IMR-90 (cell line): ENCODE results near the gene ETV7. TPM values are rescaled to one million over a fixed set of nuclear protein-coding genes. Genes with fewer than 3 reads are reported as not detected.

Experiments
- ATAC-seq: fragments of 200-7000 bp; cut with Tn5 transposase; 2 replicates; pipeline ENCODE4 v1.9.1; 2020; ENCODE audit warnings: low read depth, mild to moderate bottlenecking, moderate library complexity
- BruUV-seq: library from RNA; stranded (reverse); fragments of 400-500 nt; replicated peaks from 2 replicates; lab custom pipeline; 2021; lab: Mats Ljungman, UMichigan
- CTCF ChIA-PET: fragments of 300-600 bp; formaldehyde crosslinking; extraction: SDS; loops from one replicate; lab custom pipeline; 2021; ENCODE audit warnings: antibody characterized with exemption; lab: Yijun Ruan, JAX
- POLR2A ChIA-PET: fragments of 300-600 bp; sonication (Branson Sonifier 250); formaldehyde crosslinking; loops from one replicate; lab custom pipeline; 2022; ENCODE audit warnings: antibody characterized with exemption; ENCODE audit not compliant: unreplicated experiment; lab: Charles Lee
- DNase-seq: peaks from one replicate; pipeline ENCODE4 v3.0.0; 2013
- H2AFZ ChIP-seq: replicated peaks from 2 replicates; pipeline ENCODE3; 2013; ENCODE audit warnings: low read length, mild to moderate bottlenecking; ENCODE audit not compliant: poor library complexity
- H2AK5ac ChIP-seq: 2 replicates; pipeline ENCODE4 v1.6.1; 2013; ENCODE audit warnings: low read depth, low read length, inconsistent platforms
- H2AK9ac ChIP-seq: replicated peaks from 2 replicates; pipeline ENCODE3; 2013; ENCODE audit warnings: mild to moderate bottlenecking, low read depth, low read length, moderate library complexity; ENCODE audit not compliant: poor library complexity
- H2BK120ac ChIP-seq: 2 replicates; pipeline ENCODE4 v1.6.1; 2013; ENCODE audit warnings: low read depth, low read length, inconsistent platforms
- H2BK15ac ChIP-seq: 3 replicates; pipeline ENCODE4 v1.6.1; 2013; ENCODE audit warnings: low read depth, low read length, inconsistent platforms
- H2BK20ac ChIP-seq: 2 replicates; pipeline ENCODE4 v1.6.1; 2013; ENCODE audit warnings: low read depth, mild to moderate bottlenecking, inconsistent platforms, low read length, moderate library complexity
- H2BK5ac ChIP-seq: 2 replicates; pipeline ENCODE4 v1.6.1; 2013; ENCODE audit warnings: mild to moderate bottlenecking, low read depth, low read length, inconsistent platforms; ENCODE audit not compliant: poor library complexity, severe bottlenecking
- H3K14ac ChIP-seq: replicated peaks from 2 replicates; pipeline ENCODE4 v1.6.1; 2013; ENCODE audit warnings: low read depth, low read length, inconsistent platforms
- H3K18ac ChIP-seq: 2 replicates; pipeline ENCODE4 v1.6.1; 2013; ENCODE audit warnings: low read depth, low read length, control low read depth
- H3K23ac ChIP-seq: 2 replicates; pipeline ENCODE4 v1.6.1; 2013; ENCODE audit warnings: low read depth, low read length, inconsistent platforms
- H3K27ac ChIP-seq: 2 replicates; pipeline ENCODE4 v1.5.1; 2013; ENCODE audit warnings: mild to moderate bottlenecking, control low read depth, low read length; ENCODE audit not compliant: insufficient read depth
- H3K27me3 ChIP-seq: 2 replicates; pipeline ENCODE4 v1.6.1; 2013; ENCODE audit warnings: low read length; ENCODE audit not compliant: control insufficient read depth, insufficient read depth
- H3K36me3 ChIP-seq: 2 replicates; pipeline ENCODE4 v1.6.1; 2013; ENCODE audit warnings: low read length, mixed read lengths; ENCODE audit not compliant: control insufficient read depth, insufficient read depth
- H3K4ac ChIP-seq: 2 replicates; pipeline ENCODE4 v1.6.1; 2013; ENCODE audit warnings: low read depth, low read length, inconsistent platforms
- H3K4me1 ChIP-seq: 2 replicates; pipeline ENCODE4 v1.6.1; 2013; ENCODE audit warnings: low read length, mixed read lengths; ENCODE audit not compliant: control insufficient read depth, insufficient read depth
- H3K4me2 ChIP-seq: 2 replicates; pipeline ENCODE4 v1.6.1; 2013; ENCODE audit warnings: low read depth, mild to moderate bottlenecking, control low read depth, low read length, moderate library complexity
- H3K4me3 ChIP-seq: 2 replicates; pipeline ENCODE4 v1.5.1; 2013; ENCODE audit warnings: low read depth, mild to moderate bottlenecking, control low read depth, low read length, moderate library complexity; ENCODE audit not compliant: insufficient read depth
- H3K56ac ChIP-seq: 2 replicates; pipeline ENCODE4 v1.6.1; 2013; ENCODE audit warnings: low read length, inconsistent platforms; ENCODE audit not compliant: insufficient read depth; ENCODE audit errors: extremely low read depth
- H3K79me1 ChIP-seq, 2 experiments: 2 replicates each; pipeline ENCODE4 v1.6.1; 2013; ENCODE audit warnings: low read length in 2 of 2, inconsistent platforms in 1 of 2, low read depth in 1 of 2
- H3K9ac ChIP-seq: 2 replicates; pipeline ENCODE4 v1.6.1; 2013; ENCODE audit warnings: low read depth, low read length, control low read depth
- H3K9me1 ChIP-seq: 2 replicates; pipeline ENCODE4 v1.6.1; 2013; ENCODE audit warnings: low read length, inconsistent platforms; ENCODE audit not compliant: insufficient read depth
- H3K9me3 ChIP-seq: 2 replicates; pipeline ENCODE4 v1.6.1; 2013; ENCODE audit warnings: low read length; ENCODE audit not compliant: control insufficient read depth, insufficient read depth
- H4K20me1 ChIP-seq: 2 replicates; pipeline ENCODE4 v1.6.1; 2013; ENCODE audit warnings: low read length, inconsistent platforms; ENCODE audit not compliant: insufficient read depth
- H4K5ac ChIP-seq: 2 replicates; pipeline ENCODE4 v1.6.1; 2013; ENCODE audit warnings: mild to moderate bottlenecking, low read depth, low read length, control low read depth
- H4K8ac ChIP-seq, 2 experiments: 2 replicates each; pipeline ENCODE4 v1.6.1; 2013; ENCODE audit warnings: low read depth in 2 of 2, low read length in 2 of 2, control low read depth in 1 of 2, inconsistent platforms in 1 of 2
- H4K91ac ChIP-seq: 2 replicates; pipeline ENCODE4 v1.6.1; 2013; ENCODE audit warnings: low read depth, low read length, inconsistent platforms; ENCODE audit not compliant: insufficient read depth
- MAFK ChIP-seq: IDR thresholded peaks from 2 replicates; pipeline ENCODE4 v1.6.1; 2012; ENCODE audit warnings: low read depth, low read length, improper control_type of control experiment
- MAZ ChIP-seq: IDR thresholded peaks from 2 replicates; pipeline ENCODE4 v1.6.1; 2012; ENCODE audit warnings: low read depth, mild to moderate bottlenecking, low read length, improper control_type of control experiment, moderate library complexity, borderline replicate concordance
- NFE2L2 ChIP-seq: fragments of 150-350 bp; IDR thresholded peaks from 2 replicates; pipeline ENCODE4 v1.6.1; 2016; ENCODE audit warnings: low read depth, mild to moderate bottlenecking, low read length
- RAD21 ChIP-seq: IDR thresholded peaks from 2 replicates; pipeline ENCODE4 v1.6.1; 2012; ENCODE audit warnings: low read length, improper control_type of control experiment
- RCOR1 ChIP-seq: IDR thresholded peaks from 2 replicates; pipeline ENCODE4 v1.6.1; 2012; ENCODE audit warnings: mild to moderate bottlenecking, low read length, improper control_type of control experiment; ENCODE audit not compliant: insufficient replicate concordance
- RFX5 ChIP-seq: IDR thresholded peaks from 2 replicates; pipeline ENCODE4 v1.8.0; 2012; ENCODE audit warnings: low read depth, mild to moderate bottlenecking, low read length, moderate library complexity
- SMC3 ChIP-seq: fragments of 150-350 bp; IDR thresholded peaks from 2 replicates; pipeline ENCODE4 v1.6.1; 2016; ENCODE audit warnings: low read depth, mild to moderate bottlenecking, antibody characterized with exemption, low read length, moderate library complexity
- WGBS, 2 experiments: methylation state at CpG; one replicate each; pipeline versions ENCODE4 v1.1.5 to v1.1.7; 2013; ENCODE audit warnings: missing lambda C conversion rate in 2 of 2; ENCODE audit not compliant: insufficient read length in 1 of 2; ENCODE audit errors: extremely low coverage in 2 of 2; 5-methylcytosine and 5-hydroxymethylcytosine counted together
- dilution Hi-C: fragments of 300-500 bp; cut with HindIII; formaldehyde crosslinking; loops from one replicate; pipeline ENCODE4 v1.14.3; 2018; ENCODE audit warnings: low sequenced_read_pairs; ENCODE audit not compliant: unreplicated experiment
- in situ Hi-C: fragments of 300-500 bp; cut with MboI; formaldehyde crosslinking; loops from 3 replicates; pipeline ENCODE4 v1.14.3; 2019; ENCODE audit warnings: low sequenced_read_pairs, inconsistent platforms, mixed read lengths
- intact Hi-C: fragments of 100-400 bp; cut with micrococcal nuclease; formaldehyde crosslinking; loops from 2 replicates; pipeline ENCODE4 v1.10.0; 2022
- polyA plus RNA-seq, 3 experiments: library from polyadenylated mRNA; depleted of rRNA; stranded (reverse); fragments of >200 nt; gene quantifications; 2 replicates each; pipeline ENCODE4 v1.2.3, GENCODE V29; 2012; ENCODE audit warnings: low replicate concordance in 1 of 3
- total RNA-seq: library from RNA; depleted of rRNA; stranded (reverse); fragments of >200 nt; gene quantifications from 2 replicates; pipeline ENCODE4 v1.2.3, GENCODE V29; 2012
- TF ChIP-seq, protein P1 (sequence below): conservative IDR thresholded peaks from 2 replicates; pipeline ENCODE4 v1.5.1; 2012; ENCODE audit warnings: mild to moderate bottlenecking, low read depth, low read length, improper control_type of control experiment

ETV7 gene
- total and polyA plus RNA-seq, 2 of the 4 experiments (the other 2 are of a cell fraction): 0.17 to 0.18 TPM

DNA sequence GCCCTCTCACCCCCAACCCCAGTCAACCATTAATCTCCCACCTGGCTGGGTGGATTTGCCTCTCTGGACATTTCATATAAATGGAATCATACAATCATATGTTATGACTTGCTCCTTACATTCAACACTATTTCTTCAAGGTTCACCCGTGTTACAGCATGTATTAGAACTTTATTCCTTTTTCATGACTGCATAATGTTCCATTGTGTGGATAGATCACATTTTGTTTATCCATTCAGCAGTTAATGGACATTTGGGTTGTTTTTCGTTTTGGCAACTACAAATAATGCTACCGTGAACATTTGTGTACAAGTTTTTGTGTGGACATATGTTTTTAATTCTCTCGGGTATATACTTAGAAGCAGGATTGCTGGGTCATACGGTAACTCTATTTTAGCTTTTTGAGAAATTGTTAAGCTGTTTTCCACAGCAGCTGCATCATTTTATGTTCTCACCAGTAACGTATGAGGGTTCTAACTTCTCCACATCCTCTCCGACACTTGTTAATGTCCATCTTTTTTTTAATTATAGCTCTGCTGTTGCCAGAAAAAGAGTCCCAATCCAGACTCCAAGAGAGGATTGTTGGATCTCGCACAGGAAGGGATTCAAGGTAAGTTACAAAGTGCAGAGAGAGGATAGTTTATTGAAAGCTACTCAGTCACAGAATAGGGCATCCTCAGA is 34.9 kb downstream of the ETV7 start:
- Histone ChIP-seq H4K91ac (no peak overlapping the region), H3K14ac (no peak overlapping the region), H4K5ac (no peak overlapping the region), H3K9me1 (peaks cover 3% of the 10 kb centered on the region; the same call in 1 of the 2 replicates), H3K27me3 (peaks cover 6% of the 10 kb centered on the region), H3K9ac (no peak overlapping the region), H3K36me3 (no peaks in the 10 kb centered on the region), H3K4me1 (peaks cover 11% of the 10 kb centered on the region), H3K56ac (no peak overlapping the region), H2BK15ac (no peak overlapping the region), H3K27ac (no peak overlapping the region), H2BK20ac (no peak overlapping the region), H3K23ac (no peak overlapping the region), H2BK5ac (no peak overlapping the region), H3K18ac (no peak overlapping the region), H4K8ac (no peak overlapping the region), H4K20me1 (peaks cover 4% of the 10 kb centered on the region; the same call in 1 of the 2 replicates), H3K4me2 (no peak overlapping the region), H3K4me3 (no peak overlapping the region), H2AK9ac (no peak overlapping the region), H2BK120ac (no peak overlapping the region), H3K79me1 (no peaks in the 10 kb centered on the region), H3K4ac (no peak overlapping the region), H2AFZ (no peak overlapping the region), H2AK5ac (no peak overlapping the region), H3K9me3 (no peaks in the 10 kb centered on the region)
- TF ChIP-seq MAZ: no peak
- no peak for TF ChIP-seq RFX5
- no peak for TF ChIP-seq SMC3
- no peak for TF ChIP-seq RAD21
- no peak for TF ChIP-seq NFE2L2
- TF ChIP-seq MAFK: no peak
- no peak for TF ChIP-seq RCOR1
- TF ChIP-seq, protein P1, sequence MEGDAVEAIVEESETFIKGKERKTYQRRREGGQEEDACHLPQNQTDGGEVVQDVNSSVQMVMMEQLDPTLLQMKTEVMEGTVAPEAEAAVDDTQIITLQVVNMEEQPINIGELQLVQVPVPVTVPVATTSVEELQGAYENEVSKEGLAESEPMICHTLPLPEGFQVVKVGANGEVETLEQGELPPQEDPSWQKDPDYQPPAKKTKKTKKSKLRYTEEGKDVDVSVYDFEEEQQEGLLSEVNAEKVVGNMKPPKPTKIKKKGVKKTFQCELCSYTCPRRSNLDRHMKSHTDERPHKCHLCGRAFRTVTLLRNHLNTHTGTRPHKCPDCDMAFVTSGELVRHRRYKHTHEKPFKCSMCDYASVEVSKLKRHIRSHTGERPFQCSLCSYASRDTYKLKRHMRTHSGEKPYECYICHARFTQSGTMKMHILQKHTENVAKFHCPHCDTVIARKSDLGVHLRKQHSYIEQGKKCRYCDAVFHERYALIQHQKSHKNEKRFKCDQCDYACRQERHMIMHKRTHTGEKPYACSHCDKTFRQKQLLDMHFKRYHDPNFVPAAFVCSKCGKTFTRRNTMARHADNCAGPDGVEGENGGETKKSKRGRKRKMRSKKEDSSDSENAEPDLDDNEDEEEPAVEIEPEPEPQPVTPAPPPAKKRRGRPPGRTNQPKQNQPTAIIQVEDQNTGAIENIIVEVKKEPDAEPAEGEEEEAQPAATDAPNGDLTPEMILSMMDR: no peak
- POLR2A ChIA-PET: no interaction called here
- BruUV-seq: no TSS peak
- WGBS, 2 experiments: 100% methylated on average over 1 of the region's 8 CpGs; no CpG with 5 or more reads in 1 of the 2 experiments
- DNase-seq (no peak), ATAC-seq (no peak)
- intact Hi-C loops: no loop called here
- dilution Hi-C loops: no loop called here
- in situ Hi-C loops: no loop called here
- CTCF ChIA-PET: no interaction called here
